NCI-H128 (cell line): Measurements from ENCODE around the gene JAZF1.

Experiments
- DNase-seq: peaks from one replicate; lab custom pipeline; 2025; ENCODE audit not compliant: unreplicated experiment; lab: John Stamatoyannopoulos, UW

JAZF1 gene

GRCh38 chr7:28110427-28111012 is 70.1 kb downstream of the JAZF1 start:
- DNase-seq: no peak

DNA sequence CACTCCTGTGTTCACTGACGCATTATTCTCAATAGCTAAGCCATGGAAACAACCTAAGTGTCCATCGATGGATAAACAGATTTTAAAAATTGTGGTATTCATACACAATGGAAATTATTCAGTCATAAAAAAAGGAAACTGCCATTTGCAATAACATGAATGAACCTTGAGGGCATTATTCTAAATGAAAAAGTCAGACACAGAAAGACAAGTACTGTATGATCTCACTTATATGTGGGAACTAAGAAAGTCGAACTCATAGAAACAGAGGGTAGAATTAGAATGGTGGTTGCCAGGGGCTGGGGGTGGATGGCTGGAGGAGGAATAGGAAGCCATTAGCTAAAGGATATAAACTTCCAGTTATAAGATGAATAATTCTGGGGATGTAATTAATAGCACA is 71.8 kb downstream of the JAZF1 start:
- no peak for DNase-seq

DNA sequence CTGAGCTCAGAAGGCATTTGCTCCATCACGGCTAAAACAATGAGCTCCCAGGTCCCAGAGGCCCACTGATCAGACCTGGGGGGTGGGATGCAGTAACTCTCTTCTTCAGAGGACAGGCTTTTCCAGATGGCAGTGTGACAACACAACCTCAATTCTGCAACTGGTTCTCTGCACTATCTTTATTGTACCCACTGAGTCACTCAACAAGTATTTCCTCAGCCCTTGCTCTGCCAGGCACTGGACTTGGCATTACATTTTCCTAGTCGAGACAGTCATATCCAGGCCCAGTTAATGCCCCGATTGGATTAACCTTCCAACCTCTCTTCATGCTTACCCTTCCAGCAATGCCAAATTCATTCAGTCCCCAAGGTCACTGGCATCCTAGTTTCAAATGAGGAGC is 72.6 kb downstream of the JAZF1 start:
- DNase-seq: no peak

- DNase-seq: no peak
Observed at GRCh38 chr7:28106321-28106829, 74.2 kb downstream of the JAZF1 start.

GRCh38 chr7:28105234-28105633 is 75.4 kb downstream of the JAZF1 start:
- no peak for DNase-seq

GRCh38 chr7:28104811-28105210 is 75.8 kb downstream of the JAZF1 start:
- DNase-seq: no peak

DNA sequence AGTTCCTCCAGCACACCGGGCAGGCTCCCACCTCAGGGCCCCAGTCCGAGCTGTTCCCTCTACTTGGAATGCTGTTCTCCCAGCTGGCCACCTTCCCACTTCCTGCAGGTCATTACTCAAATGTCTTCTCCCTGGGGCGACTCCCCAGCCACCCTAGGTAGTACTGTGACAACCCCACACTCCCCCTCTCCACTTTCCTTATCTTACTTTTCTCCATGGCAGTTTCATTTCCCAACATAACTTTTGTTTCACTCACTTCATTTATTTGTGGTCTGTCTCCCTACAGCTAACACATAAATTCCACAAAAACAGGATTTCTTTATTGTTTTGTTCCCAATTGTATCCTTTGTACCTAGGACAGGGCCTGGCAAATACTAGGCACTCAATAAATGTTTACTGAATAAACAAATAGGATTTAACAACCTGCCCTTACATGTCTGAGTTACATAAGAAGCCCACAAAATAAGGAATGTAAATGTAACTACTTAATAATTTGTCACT is 76.5 kb downstream of the JAZF1 start:
- no peak for DNase-seq

DNA sequence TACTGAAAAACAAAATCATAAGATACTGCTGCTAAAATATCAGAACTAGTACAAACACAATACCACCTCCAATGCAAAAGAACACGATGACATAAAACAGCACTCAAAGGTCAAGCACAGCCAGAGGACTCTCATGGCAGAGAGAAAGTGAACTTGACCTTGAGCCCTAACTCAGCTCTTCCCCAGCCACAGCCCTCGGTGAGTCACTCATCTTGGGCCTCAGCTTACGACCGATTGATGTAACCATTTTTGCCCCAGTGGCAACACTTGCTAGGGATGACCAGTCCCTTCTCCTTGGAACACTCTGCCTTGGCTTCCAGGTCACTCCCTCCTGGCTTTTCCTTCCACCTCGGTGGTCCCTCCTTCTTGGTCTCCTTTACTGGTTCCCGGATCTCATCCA is 77.8 kb downstream of the JAZF1 start:
- no peak for DNase-seq

- DNase-seq: no peak
Observed at GRCh38 chr7:28096713-28097112, 83.9 kb downstream of the JAZF1 start.

DNA sequence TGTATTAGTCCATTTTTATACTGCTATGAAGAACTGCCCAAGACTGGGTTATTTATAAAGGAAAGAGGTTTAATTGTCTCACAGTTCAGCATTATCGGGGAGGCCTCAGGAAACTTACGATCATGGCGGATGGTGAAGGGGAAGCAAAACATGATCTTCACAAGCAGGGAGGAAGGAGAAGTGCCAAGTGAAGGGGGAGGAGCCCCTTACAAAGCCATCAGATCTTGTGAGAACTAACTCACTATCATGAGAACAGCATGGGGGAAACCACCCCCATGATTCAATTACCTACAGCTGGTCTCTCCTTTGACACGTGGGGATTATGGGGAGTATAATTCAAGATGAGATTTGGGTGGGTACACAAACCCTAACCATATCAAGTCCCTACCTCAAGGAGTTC is 85.4 kb downstream of the JAZF1 start:
- DNase-seq: no peak

DNA sequence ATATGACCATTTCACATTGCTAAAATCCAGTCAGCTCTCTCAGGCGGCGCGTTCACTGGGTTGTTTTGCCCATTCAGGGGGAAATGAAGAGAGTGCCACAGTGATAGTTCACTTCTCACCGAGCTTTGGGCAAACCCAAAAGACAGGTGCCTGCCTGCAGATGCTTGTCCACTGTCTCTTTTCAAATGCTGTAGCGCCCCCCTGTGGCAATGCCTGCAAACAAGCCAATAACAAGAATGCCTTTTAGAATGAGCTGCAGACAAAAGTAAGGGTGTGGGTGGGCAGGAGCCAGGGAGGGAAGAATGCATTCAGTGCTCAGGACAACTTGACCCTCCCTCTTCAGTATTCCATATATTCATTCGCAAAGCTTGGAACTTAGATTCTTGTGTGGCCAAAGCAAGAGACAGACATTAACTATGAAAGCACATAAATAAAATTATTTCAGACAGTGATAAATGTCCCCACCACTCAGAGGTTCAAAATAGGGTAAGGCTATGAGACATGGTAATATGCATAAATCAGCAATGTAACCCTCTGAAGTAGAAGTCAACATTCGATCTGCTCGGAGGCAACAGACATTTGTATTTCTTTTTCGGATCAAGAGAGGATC is 86.9 kb downstream of the JAZF1 start:
- peak; percentile 62 for DNase-seq

- DNase-seq: no peak
Observed at GRCh38 chr7:28091190-28091589, 89.4 kb downstream of the JAZF1 start.

DNA sequence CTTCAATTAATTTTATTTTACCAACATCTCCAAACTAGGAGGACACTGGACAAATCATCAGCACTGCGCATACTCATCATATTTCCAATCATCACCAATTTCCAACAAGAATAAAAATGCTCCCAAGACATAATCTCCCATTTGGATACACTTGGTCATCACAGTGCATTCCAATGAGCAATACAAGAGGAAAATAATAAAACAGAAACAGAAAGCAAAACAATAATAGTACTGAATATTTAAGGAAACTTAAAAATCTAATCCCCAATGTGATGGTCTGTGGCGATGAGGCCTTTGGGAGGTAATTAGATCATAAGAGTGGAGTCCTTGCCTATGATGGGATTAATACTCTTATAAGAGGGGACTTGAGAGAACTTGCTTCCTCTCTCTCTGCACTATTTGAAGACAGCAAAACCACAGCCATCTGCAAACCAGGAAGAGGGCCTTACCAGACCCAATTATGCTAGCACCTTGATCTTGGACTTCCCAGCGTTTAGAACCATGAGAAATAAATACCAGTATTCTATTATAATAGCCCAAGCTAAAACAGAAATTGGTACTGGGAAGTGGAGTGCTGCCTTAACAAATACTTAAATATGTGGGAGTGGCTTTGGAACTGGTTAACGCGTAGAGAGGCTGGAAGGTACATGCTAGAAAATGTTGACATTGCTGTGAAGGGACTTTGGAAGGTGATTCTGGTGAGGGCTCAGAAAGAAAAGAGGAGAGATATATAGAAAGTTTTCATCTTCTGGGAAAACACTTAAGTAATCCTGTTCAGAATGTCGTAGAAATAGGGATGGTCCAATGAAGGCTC is 91.5 kb downstream of the JAZF1 start:
- DNase-seq: no peak

- DNase-seq: no peak
Observed at GRCh38 chr7:28088032-28088431, 92.6 kb downstream of the JAZF1 start.

DNA sequence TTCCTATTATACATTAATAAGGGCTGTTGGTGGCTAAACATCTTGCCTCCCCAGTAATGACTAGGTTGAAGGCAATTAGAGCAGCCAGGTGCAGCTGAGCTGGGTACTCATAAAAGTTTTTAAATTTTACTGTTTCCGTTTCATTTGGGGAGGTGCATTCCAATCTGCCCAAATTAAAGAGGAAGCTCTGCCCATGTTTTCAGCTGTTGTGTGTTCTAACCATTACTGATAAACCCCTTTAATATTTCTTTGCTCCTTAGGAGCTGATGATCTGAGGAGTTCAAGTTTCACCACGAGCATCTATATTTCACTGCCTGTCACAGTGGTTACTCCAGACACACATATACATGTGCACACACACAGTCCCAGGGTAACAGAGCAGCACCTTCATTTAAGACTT is 94.4 kb downstream of the JAZF1 start:
- DNase-seq: no peak

- no peak for DNase-seq
Observed at GRCh38 chr7:28083998-28084985, 96.3 kb downstream of the JAZF1 start.

DNA sequence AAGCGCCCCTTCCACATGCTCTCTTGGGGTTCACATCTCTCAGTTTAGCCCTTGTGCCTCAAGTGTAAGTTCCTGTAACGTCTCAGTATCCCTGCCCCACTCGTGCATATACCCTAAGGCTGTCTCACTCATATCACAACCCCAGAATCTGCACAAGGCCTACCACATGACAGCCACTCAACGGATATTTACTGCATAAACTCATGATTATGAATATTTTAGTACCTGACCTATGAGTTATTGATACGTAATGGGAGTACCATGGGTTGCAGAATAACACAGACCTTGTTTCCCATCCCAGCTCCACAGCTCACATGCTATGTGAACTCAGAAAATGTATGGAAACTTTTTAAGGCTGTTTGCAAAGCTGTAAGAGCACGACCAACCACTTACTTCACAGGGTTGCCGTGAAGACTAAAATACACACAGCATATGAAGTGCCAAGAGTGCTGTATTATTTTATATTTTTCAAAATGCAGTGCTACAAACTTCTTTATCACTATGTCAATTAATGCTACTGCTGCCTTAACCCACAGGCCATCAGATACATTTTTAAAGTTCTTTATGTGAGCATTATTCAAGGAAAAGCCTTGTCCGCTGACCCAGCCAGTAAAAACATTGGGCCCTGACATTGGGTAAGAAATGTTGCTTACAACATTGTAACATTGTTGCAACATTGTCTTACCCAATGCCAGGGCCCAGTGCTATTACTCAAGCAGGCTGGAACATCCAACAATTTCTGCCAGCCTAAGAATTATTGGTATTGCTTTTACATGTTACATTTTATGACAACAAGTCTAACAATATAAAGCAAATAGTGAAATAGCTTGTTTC is 97.2 kb downstream of the JAZF1 start:
- DNase-seq: no peak

DNA sequence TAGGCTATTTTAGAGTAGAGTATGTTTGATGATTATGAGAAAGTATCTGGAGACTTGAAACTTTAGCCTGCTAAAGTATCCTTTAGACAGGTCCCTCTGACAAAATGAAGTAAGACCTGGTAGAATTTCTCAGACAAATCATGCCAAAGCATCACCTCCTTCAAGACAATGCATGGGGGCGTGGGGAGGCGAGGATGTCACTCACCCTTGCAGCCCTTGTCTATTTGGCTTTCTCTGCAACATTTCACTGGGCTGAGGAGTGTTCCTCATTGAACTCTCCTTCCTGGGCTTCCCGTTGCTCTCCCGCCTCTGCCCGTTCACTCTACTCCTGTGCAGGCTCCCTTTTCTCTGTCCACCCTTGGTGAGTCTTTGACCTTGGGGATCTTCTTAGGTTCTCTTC is 98.5 kb downstream of the JAZF1 start:
- no peak for DNase-seq

DNA sequence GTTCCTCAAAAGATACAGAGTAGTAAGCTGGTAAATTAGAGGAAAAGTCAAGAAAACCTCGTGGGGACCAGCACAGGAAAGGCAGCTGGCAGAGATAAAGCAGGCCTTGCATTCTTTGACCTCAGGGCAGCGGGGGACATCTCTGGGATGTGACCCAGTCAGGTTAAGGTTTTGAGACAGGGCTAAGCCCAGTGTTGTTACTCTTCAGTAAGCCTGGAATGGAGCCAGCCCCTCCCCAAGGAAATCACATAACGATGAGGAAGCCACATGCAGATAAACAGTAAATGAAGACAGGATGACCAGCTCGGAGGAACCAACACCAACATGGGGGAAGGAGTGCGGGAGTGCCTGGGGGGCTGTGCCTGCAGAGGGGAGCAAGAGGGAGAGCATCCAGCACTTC is 99.6 kb downstream of the JAZF1 start:
- no peak for DNase-seq
